A549 (cell line): ENCODE data around the gene CAPZA1.

Experiments
- CEBPB ChIP-seq, 2 experiments: fragments of >200 bp in 1 of 2; sonication (Bioruptor Twin) in 1 of 2; formaldehyde crosslinking in 1 of 2; IDR thresholded peaks; 2 replicates each; pipeline ENCODE4 v1.6.1; 2012 to 2016
- CHD2 ChIP-seq: fragments of 150-350 bp; IDR thresholded peaks from 2 replicates; pipeline ENCODE4 v1.6.1; 2014; ENCODE audit warnings: low read length; ENCODE audit not compliant: partially characterized antibody
- CTCF ChIP-seq: fragments of >200 bp; sonication (Bioruptor Twin); formaldehyde crosslinking; IDR thresholded peaks from 3 replicates; pipeline ENCODE4 v1.5.1; 2016
- ESRRA ChIP-seq: fragments of 150-350 bp; IDR thresholded peaks from 2 replicates; pipeline ENCODE4 v1.6.1; 2014; ENCODE audit warnings: mild to moderate bottlenecking, low read length, borderline replicate concordance
- JUNB ChIP-seq: fragments of >200 bp; sonication (Bioruptor Twin); formaldehyde crosslinking; IDR thresholded peaks from 2 replicates; pipeline ENCODE4 v1.6.1; 2016

- TF ChIP-seq JUNB (no peak), CHD2 (no peak), CEBPB (IDR thresholded peaks at IDR 0.05) (no peak), CTCF (peak; percentile 25; the same call in 1 of the 3 replicates), ESRRA (no peak)
These were observed 54.2 kb downstream of the CAPZA1 start for GRCh38 chr1:112673592-112674439.
